HS-5 (cell line): ENCODE results near the gene BAHCC1.

Experiments used
- DNase-seq: peaks from one replicate; pipeline ENCODE4 v3.0.0-alpha.2; 2012; ENCODE audit warnings: low read depth

The BAHCC1 gene

GRCh38 chr17:81480140-81481072, 85.1 kb downstream of the BAHCC1 start:
- no peak for DNase-seq

GRCh38 chr17:81481073-81481799, 86.0 kb downstream of the BAHCC1 start:
- DNase-seq = no peak

- no peak for DNase-seq
These were observed 86.7 kb downstream of the BAHCC1 start for GRCh38 chr17:81481815-81482505.

GRCh38 chr17:81482673-81483072, 87.4 kb downstream of the BAHCC1 start:
- no peak for DNase-seq

- no peak for DNase-seq
These were observed 88.0 kb downstream of the BAHCC1 start for GRCh38 chr17:81483085-81483861.

- no peak for DNase-seq
These were observed 88.6 kb downstream of the BAHCC1 start for GRCh38 chr17:81483862-81484194.

GRCh38 chr17:81484195-81484979, 89.1 kb downstream of the BAHCC1 start:
- no peak for DNase-seq

- no peak for DNase-seq
These were observed 91.0 kb downstream of the BAHCC1 start for GRCh38 chr17:81486199-81486810.

- DNase-seq = no peak
These were observed 91.8 kb downstream of the BAHCC1 start for GRCh38 chr17:81487089-81487486.

GRCh38 chr17:81487487-81488275, 92.4 kb downstream of the BAHCC1 start:
- DNase-seq = no peak

- DNase-seq = no peak
These were observed 93.1 kb downstream of the BAHCC1 start for GRCh38 chr17:81488276-81488860.

- no peak for DNase-seq
These were observed 94.0 kb downstream of the BAHCC1 start for GRCh38 chr17:81489012-81489997.

GRCh38 chr17:81489998-81490992, 95.0 kb downstream of the BAHCC1 start:
- DNase-seq = no peak

- no peak for DNase-seq
These were observed 95.9 kb downstream of the BAHCC1 start for GRCh38 chr17:81491181-81491581.

GRCh38 chr17:81491761-81492160, 96.5 kb downstream of the BAHCC1 start:
- no peak for DNase-seq

- no peak for DNase-seq
These were observed 96.9 kb downstream of the BAHCC1 start for GRCh38 chr17:81492202-81492601.

GRCh38 chr17:81492706-81493105, 97.4 kb downstream of the BAHCC1 start:
- no peak for DNase-seq
